ENCODE results near the gene SLC9A1. TPM values are rescaled to one million over a fixed set of nuclear protein-coding genes. Genes with fewer than 3 reads are reported as not detected.

SLC9A1 gene
- total and polyA plus RNA-seq, 2 of the 8 experiments (the other 6 are each of a cell fraction or from before 2014, with no cell fraction given): 11.3 to 25.1 TPM

GRCh38 chr1:27058966-27059669 lies 95.8 kb downstream of the SLC9A1 start (continued):
- no peak for TF ChIP-seq EP300 (IDR thresholded peaks at IDR 0.05; ENCODE audit: borderline replicate concordance in 1 of 2, low read depth in 2 of 2, low read length in 2 of 2)
- TF ChIP-seq TAF7 (optimal IDR thresholded peaks at IDR 0.05; ENCODE audit: borderline replicate concordance, low read depth, low read length): no peak
- no peak for TF ChIP-seq ATF2 (IDR thresholded peaks at IDR 0.05; ENCODE audit: low read length)
- no peak for TF ChIP-seq RFX5 (IDR thresholded peaks at IDR 0.05; ENCODE audit: borderline replicate concordance, low read depth, low read length)
- no peak for TF ChIP-seq SRF (IDR thresholded peaks at IDR 0.05; ENCODE audit: low read depth, low read length)
- no peak for TF ChIP-seq PHF8 (conservative IDR thresholded peaks at IDR 0.05; ENCODE audit: low read depth, low read length)
- TF ChIP-seq KDM4A (IDR thresholded peaks at IDR 0.05; ENCODE audit: low read depth, low read length, severe bottlenecking): no peak

Measured in H1 (cell line).